GM12878 (cell line): Measurements from ENCODE around the gene SMPX. TPM values are rescaled to one million over a fixed set of nuclear protein-coding genes. Genes with fewer than 3 reads are reported as not detected.
A peak's percentile ranks its signal among the peaks of the same experiment; 100 is the strongest.

Source experiments
- ATAC-seq: fragments of 200-7000 bp; cut with Tn5 transposase; 3 replicates; pipeline ENCODE4 v1.9.1; 2020; ENCODE audit warnings: mild to moderate bottlenecking, moderate library complexity
- BruUV-seq: library from RNA; stranded (reverse); fragments of 400-500 nt; replicated peaks from 2 replicates; lab custom pipeline; 2021; lab: Mats Ljungman, UMichigan
- CTCF ChIA-PET: fragments of 300-600 bp; sonication (Branson Sonifier 250); formaldehyde crosslinking; extraction: SDS; loops from one replicate; lab custom pipeline; 2021; ENCODE audit warnings: inconsistent platforms; lab: Yijun Ruan, JAX
- POLR2A ChIA-PET: fragments of 350-600 bp; formaldehyde crosslinking; extraction: SDS; loops from one replicate; lab custom pipeline; 2021; ENCODE audit warnings: inconsistent platforms; lab: Charles Lee
- RAD21 ChIA-PET: fragments of 300-600 bp; sonication (Branson Sonifier 250); formaldehyde crosslinking; loops from one replicate; lab custom pipeline; 2023; ENCODE audit warnings: antibody characterized with exemption; ENCODE audit not compliant: unreplicated experiment; lab: Charles Lee
- SMC1A ChIA-PET: fragments of 300-600 bp; sonication (Branson Sonifier 250); formaldehyde crosslinking; loops from one replicate; lab custom pipeline; 2023; ENCODE audit not compliant: unreplicated experiment, uncharacterized antibody; lab: Charles Lee
- DNase-seq: peaks from one replicate; pipeline ENCODE4 v3.0.0-alpha.2; 2011; ENCODE audit warnings: low read depth, low spot score
- FAIRE-seq: peaks from 3 replicates; lab custom pipeline; 2011; peaks lifted over from hg19 to GRCh38; lab: Jason Lieb, UNC
- H2AFZ ChIP-seq: 2 replicates; pipeline ENCODE4 v1.6.0; 2011; ENCODE audit warnings: low read depth, low read length, control low read depth; ENCODE audit not compliant: control insufficient read depth
- H3K27ac ChIP-seq: 2 replicates; pipeline ENCODE4 v1.5.1; 2011; ENCODE audit warnings: control low read depth; ENCODE audit not compliant: control insufficient read depth, insufficient read depth
- H3K27me3 ChIP-seq, 2 experiments: replicated peaks in 1 of 2; 2 replicates each; pipeline versions ENCODE4 v1.6.0 to v1.6.1; 2011; ENCODE audit warnings: low read length in 1 of 2; ENCODE audit not compliant: control insufficient read depth in 2 of 2, insufficient read depth in 2 of 2
- H3K36me3 ChIP-seq, 2 experiments: 2 replicates each; pipeline ENCODE4 v1.5.1; 2011; ENCODE audit warnings: low read length in 1 of 2; ENCODE audit not compliant: control insufficient read depth in 2 of 2, insufficient read depth in 2 of 2
- H3K4me1 ChIP-seq: 2 replicates; pipeline ENCODE4 v1.6.1; 2011; ENCODE audit warnings: mild to moderate bottlenecking, low read length, moderate library complexity, mixed read lengths; ENCODE audit not compliant: control insufficient read depth, insufficient read depth
- H3K4me2 ChIP-seq: 2 replicates; pipeline ENCODE4 v1.6.0; 2011; ENCODE audit warnings: control low read depth; ENCODE audit not compliant: control insufficient read depth, insufficient read depth
- H3K4me3 ChIP-seq: fragments of 200-600 bp; sonication (generic); 2 replicates; pipeline ENCODE4 v1.5.1; 2016
- H3K79me2 ChIP-seq: 2 replicates; pipeline ENCODE4 v1.6.0; 2011; ENCODE audit warnings: low read length; ENCODE audit not compliant: control insufficient read depth, insufficient read depth
- H3K9ac ChIP-seq: 2 replicates; pipeline ENCODE4 v1.8.0; 2011; ENCODE audit warnings: low read length, control low read depth, mixed read lengths; ENCODE audit not compliant: control insufficient read depth, insufficient read depth
- H3K9me3 ChIP-seq: replicated peaks from 3 replicates; pipeline ENCODE4 v1.5.1; 2011; ENCODE audit warnings: mild to moderate bottlenecking, low read length; ENCODE audit not compliant: control insufficient read depth, insufficient read depth
- H4K20me1 ChIP-seq: 2 replicates; pipeline ENCODE4 v1.6.0; 2011; ENCODE audit not compliant: control insufficient read depth, insufficient read depth
- CBX5 ChIP-seq: sonication (generic); IDR thresholded peaks from 2 replicates; pipeline ENCODE4 v1.6.1; 2016; ENCODE audit warnings: low read depth, moderate library complexity, mild to moderate bottlenecking, inconsistent platforms
- CREM ChIP-seq: IDR thresholded peaks from 2 replicates; pipeline ENCODE4 v1.6.1; 2014; ENCODE audit warnings: antibody characterized with exemption, low read depth
- EED ChIP-seq: sonication (generic); IDR thresholded peaks from 2 replicates; pipeline ENCODE4 v1.6.1; 2016; ENCODE audit warnings: antibody characterized with exemption, low read depth
- IKZF2 ChIP-seq, 2 experiments: fragments of 450-650 bp; IDR thresholded peaks; 2 replicates each; pipeline ENCODE4 v1.6.1; 2017; ENCODE audit warnings: mild to moderate bottlenecking in 2 of 2, moderate library complexity in 2 of 2
- NFYB ChIP-seq: IDR thresholded peaks from 2 replicates; pipeline ENCODE4 v1.6.1; 2011; ENCODE audit warnings: low read depth, mild to moderate bottlenecking, low read length, improper control_type of control experiment, moderate library complexity; ENCODE audit not compliant: insufficient read depth
- POLR2A ChIP-seq: IDR thresholded peaks from 2 replicates; pipeline ENCODE4 v1.6.1; 2011; ENCODE audit warnings: low read depth, mild to moderate bottlenecking, low read length
- POLR2AphosphoS5 ChIP-seq: IDR thresholded peaks from 2 replicates; pipeline ENCODE4 v1.6.1; 2011; ENCODE audit warnings: mild to moderate bottlenecking, low read length, inconsistent platforms
- RCOR1 ChIP-seq: conservative IDR thresholded peaks from 2 replicates; pipeline ENCODE4 v1.6.1; 2012; ENCODE audit warnings: low read depth, low read length, improper control_type of control experiment
- RFX5 ChIP-seq: IDR thresholded peaks from 2 replicates; pipeline ENCODE4 v1.6.1; 2011; ENCODE audit warnings: low read depth, low read length, improper control_type of control experiment
- SMARCA5 ChIP-seq: fragments of 450-650 bp; IDR thresholded peaks from 2 replicates; pipeline ENCODE4 v1.6.1; 2017; ENCODE audit warnings: mild to moderate bottlenecking
- TCF7 ChIP-seq: IDR thresholded peaks from 2 replicates; pipeline ENCODE4 v1.6.1; 2014; ENCODE audit warnings: antibody characterized with exemption, borderline replicate concordance
- WGBS: methylation state at CpG from one replicate; pipeline ENCODE4 v1.1.6; 2016; ENCODE audit warnings: low lambda C conversion rate; ENCODE audit not compliant: insufficient replicate concordance, insufficient coverage; ENCODE audit errors: missing lambda C conversion rate; 5-methylcytosine and 5-hydroxymethylcytosine counted together
- in situ Hi-C: fragments of 300-500 bp; cut with MboI; formaldehyde crosslinking; loops from 9 replicates; pipeline ENCODE4 v1.14.3; 2018; ENCODE audit warnings: mixed read lengths
- intact Hi-C: fragments of 100-400 bp; cut with micrococcal nuclease; formaldehyde crosslinking; loops from one replicate; pipeline ENCODE4 v1.14.2; 2022; ENCODE audit not compliant: unreplicated experiment
- polyA plus RNA-seq, 11 experiments: library from polyadenylated mRNA; depleted of rRNA in 4 of 11; unstranded in 6 of 11; stranded (reverse) in 5 of 11; fragments of >200 nt; fragmentation: Nextera tagmentation in 4 of 11; fragmentation: Illumina TruSeq in 1 of 11; extraction: Ambion mirVana in 4 of 11; extraction: Trizol in 1 of 11; gene quantifications; 1 replicate in 1 of 11; 2 replicates in 10 of 11; pipeline versions ENCODE4 v1.2.1 to v1.2.3, GENCODE V29; 2011 to 2016; ENCODE audit warnings: inconsistent platforms in 2 of 11, missing spikeins in 2 of 11, low read depth in 1 of 11
- total RNA-seq, 4 experiments: library from RNA; depleted of rRNA in 3 of 4; stranded (reverse); fragments of >200 nt in 3 of 4; fragmentation: Illumina TruSeq in 1 of 4; extraction: Trizol in 1 of 4; gene quantifications; 2 replicates each; pipeline versions ENCODE4 v1.2.1 to v1.2.3, GENCODE V29; 2013 to 2021
- TF ChIP-seq, protein P1 (sequence below): IDR thresholded peaks from 2 replicates; pipeline ENCODE4 v1.6.1; 2011; ENCODE audit warnings: low read depth, mild to moderate bottlenecking, low read length, moderate library complexity, borderline replicate concordance; ENCODE audit errors: extremely low read depth

The SMPX gene
- total and polyA plus RNA-seq, 10 of the 15 experiments (the other 5 are each of a cell fraction or from before 2014, with no cell fraction given), result 0.08 to 0.09 TPM; not detected in 8

DNA sequence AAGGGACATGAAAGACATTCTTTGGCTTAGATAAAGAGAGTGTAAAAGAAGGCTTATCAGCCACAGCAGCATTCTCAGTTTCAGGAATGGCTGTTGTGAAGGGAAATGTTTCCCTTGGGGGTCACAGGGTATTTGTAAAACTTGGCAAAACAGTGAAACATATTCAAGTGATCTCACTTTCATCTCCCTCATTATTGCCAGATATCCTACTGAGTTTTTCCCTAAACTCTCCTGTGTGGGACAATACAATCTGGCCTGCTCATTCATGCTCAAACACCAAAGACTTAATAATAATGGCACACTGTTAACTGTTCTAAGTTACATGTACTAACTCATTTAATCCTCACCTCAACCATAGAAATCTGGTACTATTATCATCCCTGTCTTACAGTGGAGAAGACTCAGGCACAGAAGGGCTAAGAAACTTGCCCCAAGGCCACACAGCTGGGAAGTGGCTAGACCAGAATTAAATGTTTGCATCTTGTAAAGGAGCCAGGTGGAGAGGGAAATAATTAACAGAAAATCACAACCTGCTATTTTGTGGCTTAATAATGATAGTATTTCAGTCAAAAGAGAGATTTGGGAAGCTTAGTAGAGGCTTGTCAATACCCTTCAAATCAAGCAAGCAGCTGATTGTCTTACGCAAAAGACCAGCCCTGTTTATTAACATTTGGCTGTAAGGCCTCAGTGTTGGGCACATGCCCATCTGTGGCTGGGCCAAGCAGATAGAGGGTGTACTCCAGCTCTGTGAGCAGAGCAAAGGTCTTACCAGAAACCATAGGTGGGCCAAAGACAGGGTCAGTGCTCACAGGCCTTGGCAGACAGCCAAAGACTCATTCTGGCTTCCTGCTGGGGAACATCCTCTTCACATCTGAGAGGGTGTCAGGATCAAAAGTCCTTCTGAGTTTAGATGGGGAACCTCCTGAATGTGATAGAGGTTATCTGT, 17.3 kb downstream of the SMPX start:
- WGBS, result 95% methylated on average over 1 of the region's 1 CpG
- Histone ChIP-seq H4K20me1 (no peaks in the 10 kb centered on the region), H3K36me3 (no peaks in the 10 kb centered on the region), H3K79me2 (no peaks in the 10 kb centered on the region), H3K9me3 (no peaks in the 10 kb centered on the region), H3K27me3 (no peaks in the 10 kb centered on the region), H2AFZ (no peak overlapping the region), H3K4me3 (no peak overlapping the region), H3K27ac (no peak overlapping the region), H3K9ac (no peak overlapping the region), H3K4me2 (no peak overlapping the region), H3K4me1 (no peaks in the 10 kb centered on the region)
- CTCF ChIA-PET, result interaction anchor here (1.6 to 1.9 kb wide), 3 partner anchors 11 to 1210 kb away, joined by 6 to 7 read pairs (median 7); no protein-coding TSS in a partner anchor
- in situ Hi-C loops, result loop anchor here (5.0 kb wide), 1 partner anchor 1223 kb away; no protein-coding TSS in a partner anchor
- ATAC-seq (peak; percentile 30), DNase-seq (no peak), FAIRE-seq (no peak)
- no TSS peak for BruUV-seq
- intact Hi-C loops, result no loop called here
- SMC1A ChIA-PET, result interaction anchor here (1.2 kb wide), 1 partner anchor 10 kb away, joined by 3 read pairs; no protein-coding TSS in a partner anchor
- no peak for TF ChIP-seq POLR2A
- no peak for TF ChIP-seq SMARCA5
- TF ChIP-seq CREM, result no peak
- no peak for TF ChIP-seq IKZF2 (IDR thresholded peaks at IDR 0.05)
- no peak for TF ChIP-seq TCF7
- no peak for TF ChIP-seq RFX5
- no peak for TF ChIP-seq POLR2AphosphoS5
- no peak for TF ChIP-seq CBX5
- no peak for TF ChIP-seq EED
- TF ChIP-seq, protein P1, sequence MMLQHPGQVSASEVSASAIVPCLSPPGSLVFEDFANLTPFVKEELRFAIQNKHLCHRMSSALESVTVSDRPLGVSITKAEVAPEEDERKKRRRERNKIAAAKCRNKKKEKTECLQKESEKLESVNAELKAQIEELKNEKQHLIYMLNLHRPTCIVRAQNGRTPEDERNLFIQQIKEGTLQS, result no peak
- no peak for TF ChIP-seq RCOR1
- TF ChIP-seq NFYB, result no peak
- POLR2A ChIA-PET, result no interaction called here
- RAD21 ChIA-PET, result no interaction called here
